ENCODE measurements around the gene CNOT3. TPM values are rescaled to one million over a fixed set of nuclear protein-coding genes. Genes with fewer than 3 reads are reported as not detected.
A peak's percentile ranks its signal among the peaks of the same experiment; 100 is the strongest.

CNOT3 gene
- total and polyA plus RNA-seq, 2 of the 13 experiments (the other 11 are each of a cell fraction or from before 2014, with no cell fraction given), result 4.3 to 5.8 TPM

DNA sequence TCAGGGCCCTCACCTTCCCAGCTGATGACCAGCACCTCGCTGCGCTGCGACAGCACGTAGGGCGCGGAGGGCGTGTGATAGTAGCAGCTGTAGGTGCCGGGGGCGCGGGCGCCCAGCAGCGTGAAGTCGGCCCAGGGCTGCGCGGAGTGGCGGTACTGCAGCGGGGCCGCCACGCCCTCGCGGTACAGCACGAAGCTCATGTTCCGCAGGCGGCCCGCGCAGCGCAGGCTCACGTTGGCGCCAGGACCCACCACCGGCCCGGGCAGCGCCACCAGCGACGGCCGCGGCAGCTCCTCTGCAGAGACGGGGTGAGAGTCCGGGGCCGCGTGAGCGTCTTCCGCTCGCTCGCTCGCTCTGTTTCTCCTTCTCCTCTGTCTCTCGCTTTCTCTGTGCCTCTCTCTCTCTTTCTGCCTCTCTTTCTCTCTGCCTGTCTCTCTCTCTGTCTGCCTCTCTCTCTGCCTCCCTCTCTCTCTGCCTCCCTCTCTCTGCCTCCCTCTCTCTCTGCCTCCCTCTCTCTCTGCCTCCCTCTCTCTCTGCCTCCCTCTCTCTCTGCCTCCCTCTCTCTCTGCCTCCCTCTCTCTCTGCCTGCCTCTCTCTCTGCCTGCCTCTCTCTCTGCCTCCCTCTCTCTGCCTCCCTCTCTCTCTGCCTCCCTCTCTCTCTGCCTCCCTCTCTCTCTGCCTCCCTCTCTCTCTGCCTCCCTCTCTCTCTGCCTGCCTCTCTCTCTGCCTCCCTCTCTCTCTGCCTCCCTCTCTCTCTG is 41.5 kb upstream of the CNOT3 start (continued):
- TF ChIP-seq HINFP (CRISPR knock-in tag; IDR thresholded peaks at IDR 0.05; ENCODE audit: low read depth) (peak; percentile 51; the same call in 1 of the 2 replicates), ZBTB33 (CRISPR knock-in tag; IDR thresholded peaks at IDR 0.05) (peak; percentile 30; the same call in 1 of the 2 replicates), PITX1 (CRISPR knock-in tag; IDR thresholded peaks at IDR 0.05) (peak; percentile 33; the same call in 1 of the 2 replicates), ZNF274 (CRISPR knock-in tag; IDR thresholded peaks at IDR 0.05) (peak; percentile 85; the same call in 1 of the 2 replicates), ZNF616 (CRISPR knock-in tag; IDR thresholded peaks at IDR 0.05; ENCODE audit: low read depth) (peak; percentile 71; the same call in 1 of the 2 replicates), ZNF12 (CRISPR knock-in tag; IDR thresholded peaks at IDR 0.05) (0 out of 2 replicates have a peak, but pooled peaks have one; percentile 20), PRMT3 (CRISPR knock-in tag; IDR thresholded peaks at IDR 0.05; ENCODE audit: borderline replicate concordance, low read depth) (peak; percentile 75; the same call in 1 of the 2 replicates), CHCHD3 (CRISPR knock-in tag; IDR thresholded peaks at IDR 0.05) (0 out of 2 replicates have a peak, but pooled peaks have one; percentile 54), E2F1 (CRISPR knock-in tag; IDR thresholded peaks at IDR 0.05) (peak; percentile 47; the same call in 1 of the 2 replicates), DNMT1 (CRISPR knock-in tag; IDR thresholded peaks at IDR 0.05) (0 out of 2 replicates have a peak, but pooled peaks have one; percentile 49), ZNF776 (CRISPR knock-in tag; IDR thresholded peaks at IDR 0.05) (peak; percentile 88; the same call in 1 of the 2 replicates), KDM5B (CRISPR knock-in tag; IDR thresholded peaks at IDR 0.05; ENCODE audit: borderline replicate concordance) (peak; percentile 66), ZNF777 (CRISPR knock-in tag; IDR thresholded peaks at IDR 0.05) (peak; percentile 46; the same call in 1 of the 2 replicates), STAT5B (CRISPR knock-in tag; IDR thresholded peaks at IDR 0.05) (0 out of 2 replicates have a peak, but pooled peaks have one; percentile 58), ATF3 (CRISPR knock-in tag; IDR thresholded peaks at IDR 0.05) (0 out of 2 replicates have a peak, but pooled peaks have one; percentile 10), ZNF790 (CRISPR knock-in tag; IDR thresholded peaks at IDR 0.05; ENCODE audit: borderline replicate concordance) (peak; percentile 51; the same call in 1 of the 2 replicates), ZNF883 (CRISPR knock-in tag; IDR thresholded peaks at IDR 0.05; ENCODE audit: not compliant biosample characterization) (peak; percentile 24), ZNF678 (CRISPR knock-in tag; IDR thresholded peaks at IDR 0.05) (peak; percentile 73; the same call in 1 of the 2 replicates), ZNF468 (CRISPR knock-in tag; IDR thresholded peaks at IDR 0.05) (peak; percentile 81; the same call in 1 of the 2 replicates)
- TF ChIP-seq, protein P1, sequence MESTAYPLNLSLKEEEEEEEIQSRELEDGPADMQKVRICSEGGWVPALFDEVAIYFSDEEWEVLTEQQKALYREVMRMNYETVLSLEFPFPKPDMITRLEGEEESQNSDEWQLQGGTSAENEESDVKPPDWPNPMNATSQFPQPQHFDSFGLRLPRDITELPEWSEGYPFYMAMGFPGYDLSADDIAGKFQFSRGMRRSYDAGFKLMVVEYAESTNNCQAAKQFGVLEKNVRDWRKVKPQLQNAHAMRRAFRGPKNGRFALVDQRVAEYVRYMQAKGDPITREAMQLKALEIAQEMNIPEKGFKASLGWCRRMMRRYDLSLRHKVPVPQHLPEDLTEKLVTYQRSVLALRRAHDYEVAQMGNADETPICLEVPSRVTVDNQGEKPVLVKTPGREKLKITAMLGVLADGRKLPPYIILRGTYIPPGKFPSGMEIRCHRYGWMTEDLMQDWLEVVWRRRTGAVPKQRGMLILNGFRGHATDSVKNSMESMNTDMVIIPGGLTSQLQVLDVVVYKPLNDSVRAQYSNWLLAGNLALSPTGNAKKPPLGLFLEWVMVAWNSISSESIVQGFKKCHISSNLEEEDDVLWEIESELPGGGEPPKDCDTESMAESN (CRISPR knock-in tag; conservative IDR thresholded peaks at IDR 0.05), result peak; percentile 82; the same call in 1 of the 2 replicates
- TF ChIP-seq, protein P2, sequence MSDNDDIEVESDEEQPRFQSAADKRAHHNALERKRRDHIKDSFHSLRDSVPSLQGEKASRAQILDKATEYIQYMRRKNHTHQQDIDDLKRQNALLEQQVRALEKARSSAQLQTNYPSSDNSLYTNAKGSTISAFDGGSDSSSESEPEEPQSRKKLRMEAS (IDR thresholded peaks at IDR 0.05), result peak; percentile 94

Measured in HepG2 (cell line).